Stimulated activated naive B cell treated with anti-CD40 and anti-IgM and Interleukin-4, amounts not matched to agents 10 μg/mL and 1 μg/mL and 100 μg/mL, for 72 hours (primary cell): ENCODE measurements around the gene OPRM1.

Experiments used
- ATAC-seq, 2 donors: fragments of 150-1000 bp; cut with Tn5 transposase; replicated peaks; 2 replicates each; pipeline ENCODE4 v1.10.0; 2021; ENCODE audit warnings: moderate library complexity in 1 of 2
- DNase-seq: peaks from one replicate; pipeline ENCODE4 v3.0.0; 2021
- H3K27ac Mint-ChIP-seq: one replicate; pipeline ENCODE4 v1.8.0; 2022; ENCODE audit warnings: mild to moderate bottlenecking, mixed read lengths
- H3K27me3 Mint-ChIP-seq, 2 donors: one replicate each; pipeline ENCODE4 v1.8.0; 2022; ENCODE audit warnings: mixed read lengths in 2 of 2
- H3K36me3 Mint-ChIP-seq, 2 donors: one replicate each; pipeline ENCODE4 v1.8.0; 2022; ENCODE audit warnings: mixed read lengths in 2 of 2, mild to moderate bottlenecking in 1 of 2
- H3K4me1 Mint-ChIP-seq, 2 donors: one replicate each; pipeline ENCODE4 v1.8.0; 2022; ENCODE audit warnings: mixed read lengths in 2 of 2, mild to moderate bottlenecking in 1 of 2
- H3K4me3 Mint-ChIP-seq, 2 donors: one replicate each; pipeline ENCODE4 v1.8.0; 2022; ENCODE audit warnings: mild to moderate bottlenecking in 2 of 2, mixed read lengths in 2 of 2, moderate library complexity in 1 of 2
- H3K9me3 Mint-ChIP-seq, 2 donors: one replicate each; pipeline ENCODE4 v1.8.0; 2022; ENCODE audit warnings: mixed read lengths in 2 of 2, mild to moderate bottlenecking in 1 of 2

Gene OPRM1

GRCh38 chr6:154219250-154219649, 180.2 kb downstream of the OPRM1 start:
- Mint-ChIP-seq H3K27ac (no peak overlapping the region), H3K4me3 (no peak overlapping the region), H3K9me3 (no peaks in the 10 kb centered on the region), H3K27me3 (no peaks in the 10 kb centered on the region), H3K36me3 (no peaks in the 10 kb centered on the region), H3K4me1 (peaks cover 0 to 7% of the 10 kb centered on the region in 2 donors)
- no peak for ATAC-seq
- no peak for DNase-seq

GRCh38 chr6:154222716-154223115, 183.7 kb downstream of the OPRM1 start:
- peaks cover 3 to 12% of the 10 kb centered on the region in 2 donors for H3K4me1 Mint-ChIP-seq
- no peak for DNase-seq
- ATAC-seq = no peak
- no peak overlapping the region for H3K4me3 Mint-ChIP-seq
- H3K27me3 Mint-ChIP-seq = no peaks in the 10 kb centered on the region
- no peaks in the 10 kb centered on the region for H3K9me3 Mint-ChIP-seq
- no peaks in the 10 kb centered on the region for H3K36me3 Mint-ChIP-seq
- H3K27ac Mint-ChIP-seq = no peak overlapping the region

DNA sequence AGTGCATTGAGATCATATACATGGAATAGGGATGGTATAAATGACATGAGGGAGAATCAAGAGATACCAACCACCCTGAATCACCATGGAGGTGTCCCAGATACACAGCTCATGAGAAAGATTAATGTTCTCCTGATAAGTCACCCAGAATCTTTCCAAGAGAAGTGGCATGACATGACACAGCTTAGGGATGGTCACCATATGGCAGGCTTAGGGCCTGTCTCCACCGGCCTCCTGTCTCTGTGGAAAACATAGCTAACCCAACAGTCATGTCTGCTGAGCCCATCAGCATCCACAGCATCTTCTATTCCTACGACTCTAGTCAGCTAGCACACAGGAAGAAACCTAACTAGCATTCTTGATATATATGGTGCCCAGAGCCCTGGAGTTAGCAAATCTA, 184.3 kb downstream of the OPRM1 start:
- DNase-seq = no peak
- Mint-ChIP-seq H3K9me3 (no peaks in the 10 kb centered on the region), H3K27me3 (no peaks in the 10 kb centered on the region), H3K4me1 (peaks cover 3 to 7% of the 10 kb centered on the region in 2 donors), H3K4me3 (no peak overlapping the region), H3K27ac (no peak overlapping the region), H3K36me3 (no peaks in the 10 kb centered on the region)
- no peak for ATAC-seq

GRCh38 chr6:154226461-154226860, 187.4 kb downstream of the OPRM1 start:
- no peak for ATAC-seq
- Mint-ChIP-seq H3K4me3 (no peak overlapping the region), H3K27ac (no peak overlapping the region), H3K36me3 (no peaks in the 10 kb centered on the region), H3K27me3 (peaks cover 0 to 2% of the 10 kb centered on the region in 2 donors), H3K9me3 (no peaks in the 10 kb centered on the region), H3K4me1 (peaks cover 4 to 12% of the 10 kb centered on the region in 2 donors)
- DNase-seq = no peak

DNA sequence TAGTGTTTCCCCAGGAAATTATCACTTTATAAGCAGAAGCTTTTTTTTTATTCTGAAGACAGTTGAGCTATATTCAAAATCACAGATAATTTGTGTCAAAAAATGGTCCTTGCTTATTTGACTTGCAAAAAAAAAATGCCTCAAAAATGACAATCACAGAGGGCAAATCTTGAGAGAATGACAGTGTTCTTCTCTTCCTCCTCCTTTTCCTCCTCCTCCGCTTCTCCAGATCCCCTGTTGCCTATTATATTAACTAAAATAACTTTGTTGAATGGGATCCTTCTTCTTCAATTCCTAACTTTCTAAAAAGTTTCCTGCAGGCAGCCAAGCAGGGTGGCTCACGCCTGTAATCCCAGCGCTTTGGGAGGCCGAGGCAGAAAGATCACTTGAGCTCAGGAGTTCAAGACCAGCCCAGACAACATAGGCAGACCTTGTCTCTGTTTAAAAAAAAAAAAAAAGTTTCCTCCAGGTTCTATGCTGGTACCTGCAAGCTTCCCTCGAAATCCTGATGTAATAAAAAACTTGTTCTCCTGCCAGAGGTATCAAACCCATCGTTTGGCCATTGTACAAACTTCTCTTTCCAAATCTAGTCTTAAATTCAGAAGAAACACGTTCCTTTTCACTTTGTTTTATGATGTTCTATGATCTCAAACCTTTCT, 189.0 kb downstream of the OPRM1 start:
- Mint-ChIP-seq H3K27me3 (peaks cover 0 to 5% of the 10 kb centered on the region in 2 donors), H3K36me3 (no peaks in the 10 kb centered on the region), H3K4me1 (peaks cover 4 to 12% of the 10 kb centered on the region in 2 donors), H3K27ac (no peak overlapping the region), H3K4me3 (no peak overlapping the region), H3K9me3 (no peaks in the 10 kb centered on the region)
- no peak for DNase-seq
- ATAC-seq = no peak

DNA sequence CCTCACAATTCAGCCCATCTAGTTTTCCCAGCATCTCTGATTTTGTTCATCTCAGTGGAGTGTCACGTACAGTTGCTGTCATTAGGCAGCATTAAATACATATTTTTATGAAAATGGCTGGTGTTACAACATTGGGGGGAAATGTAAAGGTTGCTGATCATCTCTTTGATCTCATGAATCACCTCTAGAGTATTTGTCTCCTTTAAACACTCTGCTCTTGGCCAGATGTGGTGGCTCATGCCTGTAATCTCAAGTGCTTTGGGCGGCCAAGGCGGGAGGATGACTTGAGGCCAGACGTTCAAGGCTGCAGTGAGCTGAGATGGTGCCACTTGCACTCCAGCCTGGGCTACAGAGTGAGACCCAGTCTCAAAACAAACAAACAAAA, 189.5 kb downstream of the OPRM1 start:
- Mint-ChIP-seq H3K4me3 (no peak overlapping the region), H3K27ac (no peak overlapping the region), H3K4me1 (peaks cover 4 to 16% of the 10 kb centered on the region in 2 donors), H3K36me3 (no peaks in the 10 kb centered on the region), H3K9me3 (no peaks in the 10 kb centered on the region), H3K27me3 (peaks cover 0 to 5% of the 10 kb centered on the region in 2 donors)
- ATAC-seq = no peak
- DNase-seq = no peak

DNA sequence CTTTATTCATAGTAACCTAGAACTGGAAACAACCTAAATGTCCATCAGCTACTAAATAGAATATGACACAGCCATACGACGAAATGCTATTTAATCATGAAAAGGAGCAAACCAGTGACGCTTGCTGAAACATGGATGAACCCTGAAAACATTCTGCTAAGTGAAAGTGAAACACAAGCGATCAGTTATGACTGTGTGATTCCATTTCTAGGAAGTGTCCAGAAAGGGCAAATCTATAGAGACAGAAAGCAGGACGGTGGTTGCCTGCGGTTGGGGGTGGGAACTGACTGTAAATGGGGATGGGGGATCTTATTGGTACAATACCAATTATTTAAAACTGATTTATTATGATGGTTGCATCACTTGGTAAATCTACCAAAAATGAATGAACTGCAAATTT, 190.7 kb downstream of the OPRM1 start:
- DNase-seq (no peak), ATAC-seq (peak; percentile 59 to 60)
- Mint-ChIP-seq H3K9me3 (no peaks in the 10 kb centered on the region), H3K27ac (no peak overlapping the region), H3K36me3 (no peaks in the 10 kb centered on the region), H3K4me1 (peaks cover 12 to 29% of the 10 kb centered on the region in 2 donors), H3K27me3 (peaks cover 0 to 5% of the 10 kb centered on the region in 2 donors), H3K4me3 (no peak overlapping the region)

GRCh38 chr6:154230393-154230792, 191.4 kb downstream of the OPRM1 start:
- Mint-ChIP-seq H3K27ac (no peak overlapping the region), H3K36me3 (no peaks in the 10 kb centered on the region), H3K27me3 (peaks cover 0 to 5% of the 10 kb centered on the region in 2 donors), H3K9me3 (no peaks in the 10 kb centered on the region), H3K4me3 (no peak overlapping the region), H3K4me1 (peaks cover 13 to 31% of the 10 kb centered on the region in 2 donors)
- DNase-seq (no peak), ATAC-seq (no peak)

DNA sequence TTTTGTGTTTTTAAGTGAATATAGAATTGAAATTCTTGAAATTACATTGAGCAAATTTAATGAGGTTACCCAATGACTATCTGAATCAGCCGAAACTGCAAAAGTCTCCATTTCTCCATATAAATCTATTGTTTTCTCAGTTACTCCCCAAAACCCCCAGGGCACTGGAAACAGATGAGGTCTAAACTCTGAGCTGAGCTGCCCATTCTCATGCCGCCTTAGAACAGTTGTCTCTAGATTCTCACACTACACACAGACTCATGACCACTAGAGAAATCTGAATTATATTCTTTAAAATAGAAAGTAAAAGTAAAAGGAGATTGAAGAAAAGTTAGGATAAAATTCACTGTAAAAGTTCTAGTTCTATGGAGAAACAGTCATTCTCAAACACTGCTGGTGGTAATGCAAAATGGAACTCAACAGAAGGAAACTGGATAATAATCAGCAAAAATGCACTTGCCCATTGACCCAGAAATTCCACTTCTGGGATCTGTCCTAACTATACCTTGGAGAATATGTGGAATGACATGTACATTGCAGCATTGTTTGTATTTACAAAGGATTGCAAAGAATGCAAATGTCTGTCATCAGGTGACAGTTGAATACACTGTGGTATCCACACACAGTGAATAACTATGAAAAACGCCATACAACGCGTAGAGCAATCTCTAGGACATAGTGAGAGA, 192.0 kb downstream of the OPRM1 start:
- Mint-ChIP-seq H3K27me3 (peaks cover 0 to 5% of the 10 kb centered on the region in 2 donors), H3K4me3 (no peak overlapping the region), H3K27ac (no peak overlapping the region), H3K4me1 (peaks cover 10 to 28% of the 10 kb centered on the region in 2 donors), H3K36me3 (no peaks in the 10 kb centered on the region), H3K9me3 (no peaks in the 10 kb centered on the region)
- DNase-seq = no peak
- no peak for ATAC-seq

- Mint-ChIP-seq H3K4me1 (peaks cover 10 to 26% of the 10 kb centered on the region in 2 donors), H3K27me3 (peaks cover 0 to 5% of the 10 kb centered on the region in 2 donors), H3K4me3 (no peak overlapping the region), H3K36me3 (no peaks in the 10 kb centered on the region), H3K27ac (no peak overlapping the region), H3K9me3 (no peaks in the 10 kb centered on the region)
- ATAC-seq (no peak), DNase-seq (no peak)
These were observed 193.2 kb downstream of the OPRM1 start for GRCh38 chr6:154232013-154232910.

DNA sequence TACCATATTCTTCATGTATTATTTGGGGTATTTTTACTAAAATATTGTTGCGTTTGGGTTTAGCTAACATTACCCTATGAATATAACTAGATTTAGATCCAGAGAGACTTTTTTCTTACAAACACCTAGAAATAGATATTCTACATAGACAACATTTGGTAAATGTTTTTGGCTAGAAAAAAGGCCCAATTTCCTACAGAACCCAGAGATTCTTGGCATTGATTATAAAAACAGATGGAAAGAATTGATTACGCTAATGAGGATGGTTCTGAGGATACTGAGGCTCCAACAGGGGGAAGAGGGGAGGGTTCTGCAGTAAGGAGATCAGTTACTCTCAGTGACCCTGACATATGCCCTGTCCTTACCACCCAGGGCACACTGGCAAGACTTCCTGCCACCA, 194.3 kb downstream of the OPRM1 start:
- peak; percentile 15 to 18 for ATAC-seq
- Mint-ChIP-seq H3K27ac (peak overlapping the region; percentile 0), H3K27me3 (peaks cover 0 to 5% of the 10 kb centered on the region in 2 donors), H3K4me1 (peaks cover 10 to 26% of the 10 kb centered on the region in 2 donors), H3K36me3 (no peaks in the 10 kb centered on the region), H3K4me3 (no peak overlapping the region), H3K9me3 (no peaks in the 10 kb centered on the region)
- no peak for DNase-seq

DNA sequence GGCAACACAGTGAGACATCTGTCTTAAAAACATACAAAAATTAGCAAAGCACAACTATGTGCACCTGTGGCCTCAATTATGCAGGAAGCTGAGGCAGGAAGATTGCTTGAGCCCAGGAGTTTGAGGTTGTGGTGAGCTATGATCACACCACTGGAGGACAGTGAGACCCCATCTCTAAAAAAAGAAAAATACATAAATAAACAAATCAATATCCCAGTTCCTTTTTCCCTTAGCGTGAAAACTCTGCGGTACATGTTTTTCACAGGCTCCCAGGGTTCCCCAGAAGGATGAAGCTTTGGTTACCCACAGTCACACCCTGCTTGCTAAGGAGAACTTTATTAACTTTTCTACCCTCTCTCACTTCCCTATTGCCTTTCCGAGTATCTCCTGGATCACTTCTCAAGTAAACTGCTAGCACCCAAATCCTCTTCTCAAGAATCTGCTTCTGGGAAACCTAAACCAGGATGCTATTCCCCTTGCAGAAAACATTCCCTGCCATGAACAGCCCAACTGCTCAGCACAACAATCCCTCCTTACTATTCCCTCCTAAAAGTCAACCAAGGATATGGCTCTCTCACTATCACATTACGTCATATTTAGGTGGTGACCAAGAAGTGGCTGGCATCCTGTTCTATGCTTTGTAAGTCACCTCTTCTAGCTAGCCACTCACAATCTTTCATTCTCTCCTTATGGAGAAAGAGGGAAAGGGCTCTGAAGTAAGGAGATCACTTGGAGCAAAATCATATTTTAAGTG, 195.2 kb downstream of the OPRM1 start:
- Mint-ChIP-seq H3K4me3 (no peak overlapping the region), H3K27me3 (peaks cover 0 to 5% of the 10 kb centered on the region in 2 donors), H3K9me3 (no peaks in the 10 kb centered on the region), H3K36me3 (no peaks in the 10 kb centered on the region), H3K4me1 (peaks cover 10 to 26% of the 10 kb centered on the region in 2 donors), H3K27ac (no peak overlapping the region)
- ATAC-seq (peak; percentile 85 to 88), DNase-seq (no peak)

DNA sequence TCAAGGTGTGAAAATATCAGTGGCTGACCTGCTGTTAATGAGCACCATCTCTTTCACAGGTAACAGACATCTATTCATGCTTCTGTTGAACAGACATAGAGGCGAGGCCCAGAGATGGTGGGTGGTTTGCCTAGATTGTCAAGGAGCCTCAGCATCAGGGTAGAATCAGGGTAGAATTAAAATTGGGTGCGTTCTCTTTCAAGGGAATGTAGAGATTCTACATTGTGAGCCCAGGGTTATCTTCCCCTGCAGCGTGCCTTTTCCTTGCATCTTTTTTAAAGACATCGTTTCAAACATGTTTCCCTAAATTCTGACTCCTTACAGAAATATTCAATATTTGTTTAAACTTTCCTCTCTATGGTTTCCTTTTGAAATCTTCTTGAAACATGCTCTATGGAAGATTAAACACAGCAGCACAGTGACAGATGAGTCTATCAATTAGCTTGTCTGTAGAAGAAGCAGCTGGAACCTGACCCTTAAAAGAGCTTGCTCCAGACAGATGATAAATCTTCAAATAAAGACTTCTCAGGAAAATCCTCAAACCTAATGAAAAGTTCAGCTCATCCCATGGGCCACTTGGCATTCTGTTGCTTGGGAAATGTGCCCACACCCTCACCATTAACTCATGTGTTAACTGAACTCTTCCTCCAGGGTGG, 197.7 kb downstream of the OPRM1 start:
- no peak overlapping the region for H3K27ac Mint-ChIP-seq
- ATAC-seq (no peak), DNase-seq (no peak)
- H3K27me3 Mint-ChIP-seq = peaks cover 4% of the 10 kb centered on the region in 2 donors
- H3K9me3 Mint-ChIP-seq = peaks cover 0 to 3% of the 10 kb centered on the region in 2 donors
- H3K4me1 Mint-ChIP-seq = peaks cover 9 to 25% of the 10 kb centered on the region in 2 donors
- no peaks in the 10 kb centered on the region for H3K36me3 Mint-ChIP-seq
- H3K4me3 Mint-ChIP-seq = no peak overlapping the region
